Frontal cortex (tissue), 4 donors: ENCODE measurements around the gene LEKR1. TPM values are rescaled to one million over a fixed set of nuclear protein-coding genes. Genes with fewer than 3 reads are reported as not detected.

ENCODE experiments used
- DNase-seq, 2 donors: peaks; one replicate each; pipeline ENCODE4 v3.0.0; 2012; ENCODE audit warnings: low spot score in 2 of 2
- FAIRE-seq: peaks from 2 replicates; lab custom pipeline; 2012; peaks lifted over from hg19 to GRCh38; lab: Jason Lieb, UNC
- total RNA-seq: library from RNA; depleted of rRNA; stranded (reverse); fragments of >200 nt; gene quantifications from one replicate; pipeline ENCODE4 v1.2.3, GENCODE V29; 2014
- donor health status: control.
- donor health status: control.
- donor health status: control.

Gene LEKR1
- total RNA-seq, 1 donor from 2014 or later: 0.82 TPM

- no peak for DNase-seq
- FAIRE-seq: no peak
These were observed 244.5 kb downstream of the LEKR1 start for GRCh38 chr3:157070678-157070999.

GRCh38 chr3:157071744-157072525 lies 245.8 kb downstream of the LEKR1 start:
- DNase-seq: no peak
- FAIRE-seq: no peak

- DNase-seq (no peak), FAIRE-seq (no peak)
These were observed 247.7 kb downstream of the LEKR1 start for GRCh38 chr3:157073810-157074209.

GRCh38 chr3:157074490-157074889 lies 248.3 kb downstream of the LEKR1 start:
- FAIRE-seq (no peak), DNase-seq (no peak)

GRCh38 chr3:157074981-157075380 lies 248.8 kb downstream of the LEKR1 start:
- DNase-seq: no peak
- no peak for FAIRE-seq

- DNase-seq (no peak), FAIRE-seq (no peak)
These were observed 249.7 kb downstream of the LEKR1 start for GRCh38 chr3:157075693-157076420.

GRCh38 chr3:157077565-157077991 lies 251.4 kb downstream of the LEKR1 start:
- FAIRE-seq: no peak
- no peak for DNase-seq

- no peak for DNase-seq
- FAIRE-seq: no peak
These were observed 252.1 kb downstream of the LEKR1 start for GRCh38 chr3:157078131-157078810.

GRCh38 chr3:157078811-157079185 lies 252.6 kb downstream of the LEKR1 start:
- DNase-seq (no peak), FAIRE-seq (no peak)

- FAIRE-seq (no peak), DNase-seq (no peak)
These were observed 253.7 kb downstream of the LEKR1 start for GRCh38 chr3:157079676-157080369.

- DNase-seq: peak; percentile 45 to 74
- FAIRE-seq: no peak
These were observed 255.6 kb downstream of the LEKR1 start for GRCh38 chr3:157081626-157082210.

GRCh38 chr3:157082305-157082982 lies 256.3 kb downstream of the LEKR1 start:
- FAIRE-seq (no peak), DNase-seq (no peak)

- no peak for FAIRE-seq
These were observed 257.7 kb downstream of the LEKR1 start for GRCh38 chr3:157083824-157084223.

GRCh38 chr3:157086060-157086750 lies 260.1 kb downstream of the LEKR1 start:
- DNase-seq: no peak

More at GRCh38 chr3:157083824-157084223, 257.7 kb downstream of the LEKR1 start:
- DNase-seq: no peak

GRCh38 chr3:157086775-157087174 lies 260.6 kb downstream of the LEKR1 start:
- no peak for FAIRE-seq
- DNase-seq: no peak

More at GRCh38 chr3:157086060-157086750, 260.1 kb downstream of the LEKR1 start:
- FAIRE-seq: no peak

- FAIRE-seq: no peak
- DNase-seq: no peak
These were observed 261.2 kb downstream of the LEKR1 start for GRCh38 chr3:157087373-157087772.

GRCh38 chr3:157087780-157088600 lies 261.8 kb downstream of the LEKR1 start:
- DNase-seq (peak in 1 of 2 donors; percentile 28), FAIRE-seq (no peak)
